Glutamatergic neuron (in vitro differentiated cells): ENCODE data around the gene PBX3. TPM values are rescaled to one million over a fixed set of nuclear protein-coding genes. Genes with fewer than 3 reads are reported as not detected.

Experiments
- DNase-seq: peaks from one replicate; pipeline ENCODE4 v3.0.0; 2022
- H3K27ac Mint-ChIP-seq: one replicate; pipeline ENCODE4 v1.8.0; 2020; ENCODE audit warnings: mild to moderate bottlenecking, mixed read lengths, inconsistent platforms; ENCODE audit not compliant: unreplicated experiment
- H3K27me3 Mint-ChIP-seq: one replicate; pipeline ENCODE4 v1.8.0; 2020; ENCODE audit warnings: mild to moderate bottlenecking, moderate library complexity, mixed read lengths, inconsistent platforms; ENCODE audit not compliant: unreplicated experiment
- H3K36me3 Mint-ChIP-seq: one replicate; pipeline ENCODE4 v1.8.0; 2020; ENCODE audit warnings: mild to moderate bottlenecking, mixed read lengths, inconsistent platforms; ENCODE audit not compliant: unreplicated experiment
- H3K4me1 Mint-ChIP-seq: one replicate; pipeline ENCODE4 v1.8.0; 2020; ENCODE audit warnings: mild to moderate bottlenecking, low read depth, mixed read lengths, inconsistent platforms; ENCODE audit not compliant: unreplicated experiment
- H3K4me3 Mint-ChIP-seq: one replicate; pipeline ENCODE4 v1.8.0; 2020; ENCODE audit warnings: mild to moderate bottlenecking, mixed read lengths, inconsistent platforms; ENCODE audit not compliant: unreplicated experiment
- H3K9me3 Mint-ChIP-seq: one replicate; pipeline ENCODE4 v1.8.0; 2020; ENCODE audit warnings: mild to moderate bottlenecking, moderate library complexity, mixed read lengths, inconsistent platforms; ENCODE audit not compliant: unreplicated experiment
- total RNA-seq: library from RNA; stranded (reverse); fragmentation: NEBNext Ultra II Directional; extraction: Animal tissue kit (Norgen Biotek cat#: 25700); gene quantifications from one replicate; pipeline ENCODE4 v1.2.1, GENCODE V29; 2021; ENCODE audit not compliant: unreplicated experiment
- TF ChIP-seq, protein P1 (sequence below): fragments of 200-600 bp; sonication (generic); IDR thresholded peaks from one replicate; pipeline ENCODE4 v1.5.0; 2021; ENCODE audit not compliant: partially characterized antibody, unreplicated experiment

PBX3 gene
- total RNA-seq, 1 donor from 2014 or later, result 51.2 TPM

DNA sequence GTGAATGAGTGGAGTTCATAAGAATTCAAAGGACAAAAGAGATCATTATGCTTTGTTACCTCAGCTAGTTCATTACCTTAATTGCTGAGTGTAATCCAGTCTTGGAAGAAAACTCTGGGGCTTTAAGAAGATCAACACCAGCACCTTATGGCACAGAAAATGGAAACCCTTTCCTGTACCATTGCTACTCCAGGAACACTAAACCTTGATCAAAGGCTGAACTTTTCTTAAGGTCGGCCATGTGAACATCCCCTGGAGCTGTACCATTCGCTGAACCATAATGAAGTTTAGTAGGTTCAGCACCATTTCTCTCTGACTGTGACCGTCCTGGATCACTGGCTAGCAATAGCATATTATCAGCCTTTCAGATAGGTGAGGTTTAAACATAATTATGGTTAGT is 97.4 kb downstream of the PBX3 start:
- H3K36me3 Mint-ChIP-seq, result no peaks in the 10 kb centered on the region
- DNase-seq, result no peak

DNA sequence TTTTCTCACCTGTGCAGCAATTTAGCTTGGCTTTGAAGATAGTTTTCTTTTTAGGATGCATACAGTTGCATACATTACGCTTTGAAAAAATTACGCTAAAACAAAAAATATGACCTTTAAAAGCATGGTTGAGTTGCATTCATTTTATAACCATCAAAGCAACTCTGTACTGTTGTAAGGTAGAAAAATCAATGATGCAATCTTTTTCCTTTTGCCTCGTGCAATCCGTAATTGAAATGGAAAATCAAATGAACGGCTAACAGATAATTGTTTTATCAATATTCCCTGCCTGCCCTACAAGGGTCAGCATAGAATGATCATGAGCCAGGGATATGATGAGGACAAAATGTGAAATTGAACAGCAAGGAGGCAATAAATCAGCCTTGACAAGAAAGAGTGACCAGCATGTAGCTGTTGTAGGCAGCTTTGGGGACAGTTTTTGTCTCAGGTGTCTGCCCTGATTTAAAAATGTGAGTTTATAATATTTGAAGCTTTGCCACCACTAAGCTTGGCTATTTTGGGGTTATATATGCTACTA is 98.2 kb downstream of the PBX3 start:
- TF ChIP-seq, protein P1, sequence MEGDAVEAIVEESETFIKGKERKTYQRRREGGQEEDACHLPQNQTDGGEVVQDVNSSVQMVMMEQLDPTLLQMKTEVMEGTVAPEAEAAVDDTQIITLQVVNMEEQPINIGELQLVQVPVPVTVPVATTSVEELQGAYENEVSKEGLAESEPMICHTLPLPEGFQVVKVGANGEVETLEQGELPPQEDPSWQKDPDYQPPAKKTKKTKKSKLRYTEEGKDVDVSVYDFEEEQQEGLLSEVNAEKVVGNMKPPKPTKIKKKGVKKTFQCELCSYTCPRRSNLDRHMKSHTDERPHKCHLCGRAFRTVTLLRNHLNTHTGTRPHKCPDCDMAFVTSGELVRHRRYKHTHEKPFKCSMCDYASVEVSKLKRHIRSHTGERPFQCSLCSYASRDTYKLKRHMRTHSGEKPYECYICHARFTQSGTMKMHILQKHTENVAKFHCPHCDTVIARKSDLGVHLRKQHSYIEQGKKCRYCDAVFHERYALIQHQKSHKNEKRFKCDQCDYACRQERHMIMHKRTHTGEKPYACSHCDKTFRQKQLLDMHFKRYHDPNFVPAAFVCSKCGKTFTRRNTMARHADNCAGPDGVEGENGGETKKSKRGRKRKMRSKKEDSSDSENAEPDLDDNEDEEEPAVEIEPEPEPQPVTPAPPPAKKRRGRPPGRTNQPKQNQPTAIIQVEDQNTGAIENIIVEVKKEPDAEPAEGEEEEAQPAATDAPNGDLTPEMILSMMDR, result no peak
- Mint-ChIP-seq H3K36me3 (no peaks in the 10 kb centered on the region), H3K4me1 (peaks cover 32% of the 10 kb centered on the region), H3K4me3 (no peak overlapping the region), H3K27me3 (no peaks in the 10 kb centered on the region), H3K27ac (no peak overlapping the region), H3K9me3 (no peaks in the 10 kb centered on the region)
- no peak for DNase-seq

More for the DNA sequence above, 97.4 kb downstream of the PBX3 start:
- no peak overlapping the region for H3K27ac Mint-ChIP-seq
- peaks cover 32% of the 10 kb centered on the region for H3K4me1 Mint-ChIP-seq
- H3K4me3 Mint-ChIP-seq, result no peak overlapping the region
- TF ChIP-seq, protein P1, result no peak
- no peaks in the 10 kb centered on the region for H3K27me3 Mint-ChIP-seq
- H3K9me3 Mint-ChIP-seq, result no peaks in the 10 kb centered on the region

DNA sequence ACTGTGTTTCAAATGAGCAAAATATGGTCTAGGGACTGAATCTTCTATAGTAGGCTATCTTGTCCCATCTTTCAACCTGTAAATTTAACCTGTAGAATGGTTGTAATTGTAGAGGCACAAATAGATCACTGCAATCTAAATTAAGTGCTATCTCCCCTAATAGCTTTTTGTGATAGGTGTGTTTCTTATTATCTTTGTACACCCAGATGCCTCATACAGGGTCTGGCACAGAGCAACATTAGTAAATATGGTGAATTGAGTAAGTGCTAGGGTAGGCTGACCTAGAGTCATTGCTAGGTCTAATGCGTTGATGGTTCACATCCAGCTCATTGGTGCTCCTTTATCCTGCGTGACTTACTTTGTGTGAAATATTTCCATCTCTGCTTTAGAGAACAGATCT is 100.6 kb downstream of the PBX3 start:
- Mint-ChIP-seq H3K4me1 (peaks cover 32% of the 10 kb centered on the region), H3K9me3 (no peaks in the 10 kb centered on the region), H3K27ac (no peak overlapping the region), H3K4me3 (no peak overlapping the region), H3K36me3 (no peaks in the 10 kb centered on the region), H3K27me3 (no peaks in the 10 kb centered on the region)
- DNase-seq, result no peak
- TF ChIP-seq, protein P1, result no peak

DNA sequence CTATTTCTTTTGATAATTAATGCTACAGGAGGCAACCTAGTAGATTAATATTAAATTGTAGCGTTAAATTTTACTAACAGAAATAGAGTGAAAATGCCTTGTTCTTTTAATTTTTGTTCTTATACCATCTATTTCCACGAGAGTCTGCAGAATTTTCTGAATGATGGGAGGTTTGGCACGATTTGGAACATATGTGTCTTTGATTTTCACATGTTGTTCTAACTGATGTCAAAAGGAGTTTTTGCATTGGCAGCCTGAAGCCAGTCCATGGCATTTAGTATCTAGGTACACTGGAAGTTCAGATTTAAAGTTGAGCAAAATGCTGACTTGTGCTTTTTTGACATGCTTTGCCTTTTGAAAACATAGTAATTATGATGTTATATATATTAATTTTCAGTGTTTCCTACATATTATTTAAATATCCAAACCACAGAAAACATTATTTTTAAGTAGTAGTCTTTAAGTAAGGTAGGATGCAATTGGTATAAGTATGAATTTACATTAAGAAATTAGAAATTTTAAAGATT is 103.0 kb downstream of the PBX3 start:
- DNase-seq, result no peak
- Mint-ChIP-seq H3K4me3 (no peak overlapping the region), H3K27ac (no peak overlapping the region), H3K9me3 (no peaks in the 10 kb centered on the region), H3K4me1 (peaks cover 27% of the 10 kb centered on the region), H3K27me3 (no peaks in the 10 kb centered on the region), H3K36me3 (no peaks in the 10 kb centered on the region)
- TF ChIP-seq, protein P1, result no peak

DNA sequence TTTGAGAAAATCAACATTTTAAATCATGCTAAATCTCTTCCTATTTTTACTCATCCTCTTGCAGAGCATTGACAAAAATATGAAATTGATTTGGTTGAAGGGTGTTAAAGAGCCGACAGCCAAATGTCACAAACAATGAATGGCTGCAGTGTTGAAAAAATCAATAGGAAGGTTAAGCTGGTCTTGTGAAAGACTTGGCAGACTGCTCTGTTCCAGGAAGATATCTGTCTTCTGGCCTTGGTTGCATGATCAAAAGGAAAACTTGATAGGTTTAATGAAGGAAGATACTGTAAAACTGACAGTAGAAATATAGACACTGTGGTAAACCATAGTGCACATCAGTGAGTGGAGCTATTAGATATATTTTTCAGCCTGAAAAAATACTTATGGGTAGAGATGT is 103.6 kb downstream of the PBX3 start:
- no peaks in the 10 kb centered on the region for H3K9me3 Mint-ChIP-seq
- H3K4me1 Mint-ChIP-seq, result peaks cover 24% of the 10 kb centered on the region
- no peaks in the 10 kb centered on the region for H3K27me3 Mint-ChIP-seq
- no peak for DNase-seq
- peak overlapping the region; percentile 5 for H3K4me3 Mint-ChIP-seq
- TF ChIP-seq, protein P1, result no peak
- peak overlapping the region; percentile 24 for H3K27ac Mint-ChIP-seq
- no peaks in the 10 kb centered on the region for H3K36me3 Mint-ChIP-seq
